Liver (tissue), 9 donors: ENCODE measurements around the gene HAGH. TPM values are rescaled to one million over a fixed set of nuclear protein-coding genes. Genes with fewer than 3 reads are reported as not detected.
A peak's percentile ranks its signal among the peaks of the same experiment; 100 is the strongest.

Experiments
- DNase-seq: peaks from one replicate; pipeline ENCODE4 v3.0.0-alpha.2; 2017; ENCODE audit warnings: low spot score
- H3K27ac ChIP-seq, 2 donors: one replicate each; pipeline ENCODE4 v1.7.0; 2013; ENCODE audit warnings: inconsistent platforms in 2 of 2, low read length in 2 of 2, control low read depth in 1 of 2, low read depth in 1 of 2, mild to moderate bottlenecking in 1 of 2
- H3K27me3 ChIP-seq, 4 donors: one replicate each; pipeline versions ENCODE4 v1.6.1 to v1.7.0; 2013; ENCODE audit warnings: low read length in 3 of 4, inconsistent platforms in 1 of 4, mild to moderate bottlenecking in 1 of 4, moderate library complexity in 1 of 4; ENCODE audit not compliant: control insufficient read depth in 4 of 4, insufficient read depth in 4 of 4
- H3K36me3 ChIP-seq, 4 donors: one replicate each; pipeline versions ENCODE4 v1.6.1 to v1.7.0; 2013; ENCODE audit warnings: low read length in 3 of 4, mild to moderate bottlenecking in 3 of 4, low read depth in 1 of 4, moderate library complexity in 1 of 4; ENCODE audit not compliant: control insufficient read depth in 4 of 4, insufficient read depth in 3 of 4
- H3K4me1 ChIP-seq, 4 donors: one replicate each; pipeline versions ENCODE4 v1.6.1 to v1.7.0; 2013; ENCODE audit warnings: low read length in 3 of 4, mild to moderate bottlenecking in 3 of 4, moderate library complexity in 1 of 4; ENCODE audit not compliant: control insufficient read depth in 4 of 4, insufficient read depth in 4 of 4
- H3K4me3 ChIP-seq, 3 donors: one replicate each; pipeline versions ENCODE4 v1.6.1 to v1.7.0; 2013; ENCODE audit warnings: low read length in 3 of 3, control low read depth in 1 of 3, low read depth in 1 of 3, mild to moderate bottlenecking in 1 of 3
- H3K9ac ChIP-seq, 2 donors: one replicate each; pipeline ENCODE4 v1.7.0; 2013; ENCODE audit warnings: low read length in 2 of 2, mild to moderate bottlenecking in 2 of 2, moderate library complexity in 2 of 2, control low read depth in 1 of 2, low read depth in 1 of 2
- H3K9me3 ChIP-seq, 4 donors: one replicate each; pipeline versions ENCODE4 v1.6.1 to v1.7.0; 2013; ENCODE audit warnings: low read length in 3 of 4; ENCODE audit not compliant: control insufficient read depth in 4 of 4
- ATF3 ChIP-seq: IDR thresholded peaks from 2 replicates; pipeline ENCODE4 v1.6.1; 2016; ENCODE audit warnings: antibody characterized with exemption
- CTCF ChIP-seq: fragments of 150-350 bp; IDR thresholded peaks from 2 replicates; pipeline ENCODE4 v1.5.1; 2017; ENCODE audit warnings: improper control_type of control experiment, low read depth, low read length; ENCODE audit not compliant: missing input control
- EGR1 ChIP-seq, 2 donors: IDR thresholded peaks; 2 replicates each; pipeline ENCODE4 v1.6.1; 2016 to 2018; ENCODE audit warnings: antibody characterized with exemption in 2 of 2, low read depth in 2 of 2
- FOXA1 ChIP-seq: IDR thresholded peaks from 2 replicates; pipeline ENCODE4 v1.6.1; 2016; ENCODE audit warnings: antibody characterized with exemption
- FOXA2 ChIP-seq: IDR thresholded peaks from 2 replicates; pipeline ENCODE4 v1.6.1; 2016; ENCODE audit warnings: antibody characterized with exemption
- GABPA ChIP-seq, 2 donors: IDR thresholded peaks in 1 of 2; conservative IDR thresholded peaks in 1 of 2; 2 replicates each; pipeline ENCODE4 v1.6.1; 2016; ENCODE audit warnings: antibody characterized with exemption in 2 of 2, mild to moderate bottlenecking in 1 of 2, moderate library complexity in 1 of 2
- HNF4A ChIP-seq, 2 donors: conservative IDR thresholded peaks; 2 replicates each; pipeline ENCODE4 v1.6.1; 2016; ENCODE audit warnings: antibody characterized with exemption in 2 of 2, mild to moderate bottlenecking in 2 of 2
- JUND ChIP-seq, 2 donors: IDR thresholded peaks; 2 replicates each; pipeline ENCODE4 v1.6.1; 2016; ENCODE audit warnings: antibody characterized with exemption in 2 of 2
- MAX ChIP-seq: IDR thresholded peaks from 2 replicates; pipeline ENCODE4 v1.6.1; 2016; ENCODE audit warnings: antibody characterized with exemption
- NR2F2 ChIP-seq: IDR thresholded peaks from 2 replicates; pipeline ENCODE4 v1.6.1; 2016; ENCODE audit warnings: antibody characterized with exemption
- RAD21 ChIP-seq, 2 donors: IDR thresholded peaks; 2 replicates each; pipeline ENCODE4 v1.6.1; 2016; ENCODE audit warnings: antibody characterized with exemption in 2 of 2, mild to moderate bottlenecking in 2 of 2
- REST ChIP-seq: IDR thresholded peaks from 2 replicates; pipeline ENCODE4 v1.6.1; 2016; ENCODE audit warnings: antibody characterized with exemption, mild to moderate bottlenecking
- RXRA ChIP-seq, 2 donors: IDR thresholded peaks; 2 replicates each; pipeline ENCODE4 v1.6.1; 2017 to 2018; ENCODE audit warnings: antibody characterized with exemption in 2 of 2, mild to moderate bottlenecking in 1 of 2
- SP1 ChIP-seq: IDR thresholded peaks from 2 replicates; pipeline ENCODE4 v1.6.1; 2018; ENCODE audit warnings: antibody characterized with exemption, mild to moderate bottlenecking
- TAF1 ChIP-seq: conservative IDR thresholded peaks from 2 replicates; pipeline ENCODE4 v1.6.1; 2016; ENCODE audit warnings: antibody characterized with exemption, mild to moderate bottlenecking
- YY1 ChIP-seq: IDR thresholded peaks from 2 replicates; pipeline ENCODE4 v1.6.1; 2016; ENCODE audit warnings: antibody characterized with exemption, mild to moderate bottlenecking
- ZBTB33 ChIP-seq: IDR thresholded peaks from 2 replicates; pipeline ENCODE4 v1.6.1; 2016; ENCODE audit warnings: antibody characterized with exemption
- WGBS: extraction: QIAGEN DNeasy Blood & Tissue Kit; methylation state at CpG from one replicate; pipeline ENCODE4 v1.1.7; 2013; 5-methylcytosine and 5-hydroxymethylcytosine counted together
- polyA plus RNA-seq, 2 donors: library from polyadenylated mRNA; stranded (reverse) in 1 of 2; unstranded in 1 of 2; fragments of 200-250 nt in 1 of 2; fragments of >200 nt in 1 of 2; fragmentation: Nextera tagmentation in 1 of 2; extraction: Ambion mirVana in 1 of 2; gene quantifications; one replicate each; pipeline versions ENCODE4 v1.2.1 to v1.2.3, GENCODE V29; 2013 to 2015
- total RNA-seq, 2 donors: library from RNA; depleted of rRNA; stranded (reverse); fragments of >200 nt; gene quantifications; one replicate each; pipeline ENCODE4 v1.2.3, GENCODE V29; 2014
- donor health status: healthy.
- donor health status: healthy.
- donor health status: healthy.
- donor health status: healthy.
- donor health status: healthy.

HAGH gene
- total and polyA plus RNA-seq, 4 donors: 169 to 252 (median 204) TPM

GRCh38 chr16:1818204-1818872, 8.3 kb downstream of the HAGH start:
- H3K4me1 ChIP-seq: peaks cover 8 to 80% (median 73%) of the 10 kb centered on the region in 4 donors
- WGBS: 89% methylated on average over 27 of the region's 27 CpGs
- H3K36me3 ChIP-seq: peaks cover 12 to 34% (median 30%) of the 10 kb centered on the region in 4 donors
- peak; percentile 41 for DNase-seq
- peak overlapping the region; percentile 81 to 85 for H3K27ac ChIP-seq
- H3K9me3 ChIP-seq: no peaks in the 10 kb centered on the region
- H3K27me3 ChIP-seq: no peaks in the 10 kb centered on the region
- no peak overlapping the region for H3K9ac ChIP-seq
- no peak overlapping the region for H3K4me3 ChIP-seq
- no peak for TF ChIP-seq FOXA2

- Histone ChIP-seq H3K27ac (peak overlapping the region; percentile 81 to 85), H3K4me3 (no peak overlapping the region), H3K9me3 (no peaks in the 10 kb centered on the region), H3K9ac (no peak overlapping the region), H3K27me3 (no peaks in the 10 kb centered on the region), H3K36me3 (peaks cover 10 to 34% (median 30%) of the 10 kb centered on the region in 4 donors), H3K4me1 (peaks cover 8 to 82% (median 74%) of the 10 kb centered on the region in 4 donors)
- no peak for DNase-seq
- no peak for TF ChIP-seq REST
- peak in 1 of 2 donors; percentile 42 for TF ChIP-seq RXRA (IDR thresholded peaks at IDR 0.05)
- no peak for TF ChIP-seq GABPA (IDR thresholded peaks at IDR 0.05 in 1 of 2, conservative IDR thresholded peaks at IDR 0.05 in 1 of 2)
- no peak for TF ChIP-seq SP1
- TF ChIP-seq MAX: no peak
- TF ChIP-seq JUND (IDR thresholded peaks at IDR 0.05): no peak
- TF ChIP-seq RAD21 (IDR thresholded peaks at IDR 0.05): no peak
- no peak for TF ChIP-seq FOXA2
- peak in 1 of 2 donors; percentile 7 for TF ChIP-seq HNF4A (conservative IDR thresholded peaks at IDR 0.05)
- TF ChIP-seq NR2F2: no peak
- no peak for TF ChIP-seq EGR1 (IDR thresholded peaks at IDR 0.05; ENCODE audit: low read depth in 2 of 2)
- no peak for TF ChIP-seq FOXA1
- WGBS: 55% methylated on average over 17 of the region's 17 CpGs
Observed at GRCh38 chr16:1817716-1818115, 8.9 kb downstream of the HAGH start.

- Histone ChIP-seq H3K27me3 (no peaks in the 10 kb centered on the region), H3K4me1 (peaks cover 3 to 78% (median 69%) of the 10 kb centered on the region in 4 donors), H3K27ac (peak overlapping the region; percentile 81 to 85), H3K9me3 (no peaks in the 10 kb centered on the region), H3K4me3 (no peak overlapping the region), H3K36me3 (peaks cover 5 to 31% (median 26%) of the 10 kb centered on the region in 4 donors), H3K9ac (no peak overlapping the region)
- no peak for DNase-seq
- 92% methylated on average over 9 of the region's 9 CpGs for WGBS
- no peak for TF ChIP-seq ZBTB33
- TF ChIP-seq CTCF: no peak
- TF ChIP-seq YY1: no peak
- no peak for TF ChIP-seq TAF1
- TF ChIP-seq FOXA2: no peak
- no peak for TF ChIP-seq RXRA (IDR thresholded peaks at IDR 0.05)
- TF ChIP-seq EGR1 (IDR thresholded peaks at IDR 0.05; ENCODE audit: low read depth in 2 of 2): no peak
- TF ChIP-seq ATF3: no peak
- no peak for TF ChIP-seq FOXA1
- no peak for TF ChIP-seq RAD21 (IDR thresholded peaks at IDR 0.05)
Observed at GRCh38 chr16:1817276-1817589, 9.4 kb downstream of the HAGH start.
